A673 (cell line): ENCODE measurements around the gene NBEA.

Source experiments
- EZH2 ChIP-seq: fragments of 200-600 bp; sonication (generic); IDR thresholded peaks from 2 replicates; pipeline ENCODE4 v1.6.1; 2017; ENCODE audit warnings: borderline replicate concordance, low read depth, mild to moderate bottlenecking, mixed read lengths, antibody characterized with exemption, low read length; ENCODE audit not compliant: poor library complexity, severe bottlenecking
- TF ChIP-seq, protein P1 (sequence below): fragments of 300-800, 200-600 bp; sonication (generic); conservative IDR thresholded peaks from 2 replicates; pipeline ENCODE4 v1.5.1; 2017; ENCODE audit warnings: low read depth, mild to moderate bottlenecking, antibody characterized with exemption, low read length, moderate library complexity, mixed read lengths

DNA sequence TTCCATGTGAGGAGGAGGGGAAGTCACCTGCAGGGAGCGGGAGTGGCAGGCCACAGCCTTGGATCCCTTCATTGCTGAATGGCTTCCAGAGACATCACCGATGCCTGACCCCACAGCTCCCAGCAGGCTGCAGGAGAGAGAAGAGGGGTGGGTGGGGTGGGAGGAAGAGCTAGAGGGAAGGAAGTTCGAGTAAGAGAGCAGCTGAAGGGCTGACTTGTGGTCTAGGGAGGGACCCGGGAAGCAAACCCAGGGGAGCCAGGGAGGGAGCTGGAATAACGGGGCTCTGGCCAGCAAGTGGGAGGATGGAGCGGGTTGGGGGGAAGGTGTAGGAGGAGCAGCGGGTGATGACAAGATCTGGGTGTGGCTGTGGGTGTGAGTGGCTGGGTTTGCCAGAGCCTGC is 764.2 kb downstream of the NBEA start:
- TF ChIP-seq, protein P1, sequence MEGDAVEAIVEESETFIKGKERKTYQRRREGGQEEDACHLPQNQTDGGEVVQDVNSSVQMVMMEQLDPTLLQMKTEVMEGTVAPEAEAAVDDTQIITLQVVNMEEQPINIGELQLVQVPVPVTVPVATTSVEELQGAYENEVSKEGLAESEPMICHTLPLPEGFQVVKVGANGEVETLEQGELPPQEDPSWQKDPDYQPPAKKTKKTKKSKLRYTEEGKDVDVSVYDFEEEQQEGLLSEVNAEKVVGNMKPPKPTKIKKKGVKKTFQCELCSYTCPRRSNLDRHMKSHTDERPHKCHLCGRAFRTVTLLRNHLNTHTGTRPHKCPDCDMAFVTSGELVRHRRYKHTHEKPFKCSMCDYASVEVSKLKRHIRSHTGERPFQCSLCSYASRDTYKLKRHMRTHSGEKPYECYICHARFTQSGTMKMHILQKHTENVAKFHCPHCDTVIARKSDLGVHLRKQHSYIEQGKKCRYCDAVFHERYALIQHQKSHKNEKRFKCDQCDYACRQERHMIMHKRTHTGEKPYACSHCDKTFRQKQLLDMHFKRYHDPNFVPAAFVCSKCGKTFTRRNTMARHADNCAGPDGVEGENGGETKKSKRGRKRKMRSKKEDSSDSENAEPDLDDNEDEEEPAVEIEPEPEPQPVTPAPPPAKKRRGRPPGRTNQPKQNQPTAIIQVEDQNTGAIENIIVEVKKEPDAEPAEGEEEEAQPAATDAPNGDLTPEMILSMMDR: no peak
- no peak for TF ChIP-seq EZH2
